ENCODE data around the gene RDH5.
A peak's percentile ranks its signal among the peaks of the same experiment; 100 is the strongest.

The RDH5 gene, protein sequence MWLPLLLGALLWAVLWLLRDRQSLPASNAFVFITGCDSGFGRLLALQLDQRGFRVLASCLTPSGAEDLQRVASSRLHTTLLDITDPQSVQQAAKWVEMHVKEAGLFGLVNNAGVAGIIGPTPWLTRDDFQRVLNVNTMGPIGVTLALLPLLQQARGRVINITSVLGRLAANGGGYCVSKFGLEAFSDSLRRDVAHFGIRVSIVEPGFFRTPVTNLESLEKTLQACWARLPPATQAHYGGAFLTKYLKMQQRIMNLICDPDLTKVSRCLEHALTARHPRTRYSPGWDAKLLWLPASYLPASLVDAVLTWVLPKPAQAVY

DNA sequence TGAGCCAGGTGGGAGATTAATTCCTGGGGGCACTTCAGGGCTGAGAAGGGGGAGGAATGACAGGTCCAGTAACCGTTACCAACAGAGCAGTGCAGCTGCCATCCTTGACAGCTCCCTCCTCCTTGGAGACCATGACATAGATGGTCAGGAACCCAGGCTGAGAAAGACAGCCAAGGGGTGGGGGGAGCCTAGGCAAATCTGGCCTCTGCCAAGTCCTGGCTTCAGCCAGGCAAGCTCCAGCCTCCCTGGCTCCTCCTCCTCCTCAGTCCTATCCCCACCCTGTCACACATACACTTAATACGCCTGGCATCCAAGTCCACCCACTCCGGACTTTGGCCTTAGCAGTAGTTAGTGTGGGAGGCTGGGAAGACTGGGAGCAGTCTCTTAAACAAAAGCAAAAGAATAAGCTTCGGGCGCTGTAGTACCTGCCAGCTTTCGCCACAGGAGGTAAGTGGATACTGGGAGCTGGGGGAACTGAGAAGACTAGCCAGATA lies at the start of gene RDH5:
RDH5 (plus strand) TSS at position 323 of the 494 bp plus-strand sequence. CDS start 792 bp downstream, outside the sequence.
- DNase-seq = peak; percentile 60

DNA sequence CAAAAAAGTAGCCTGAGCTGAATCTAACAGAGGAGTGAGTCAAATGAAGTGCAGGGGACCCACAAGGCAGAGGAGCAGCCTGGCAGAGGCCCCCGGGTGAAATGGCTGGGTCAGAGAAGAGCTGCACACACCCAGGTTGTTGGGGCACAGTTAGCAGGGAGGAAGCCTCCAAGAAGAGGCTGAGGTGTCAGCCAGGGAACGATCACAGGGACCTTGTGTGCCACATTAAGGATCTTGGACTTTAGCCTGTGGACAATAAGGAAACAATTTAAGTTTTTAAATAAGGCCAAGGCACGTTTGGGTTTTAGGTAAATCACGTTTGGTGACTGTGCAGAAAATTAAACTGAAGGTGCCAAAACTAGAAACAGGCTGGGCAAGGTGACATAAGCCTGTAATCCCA lies 48.4 kb upstream of the RDH5 start:
- DNase-seq = no peak

GRCh38 chr12:55673638-55674037 lies 46.6 kb upstream of the RDH5 start:
- DNase-seq = no peak

- DNase-seq = no peak
Measured at GRCh38 chr12:55675666-55676065, 44.5 kb upstream of the RDH5 start.

- DNase-seq = no peak
Measured at GRCh38 chr12:55676707-55677106, 43.5 kb upstream of the RDH5 start.

GRCh38 chr12:55679691-55680090 lies 40.5 kb upstream of the RDH5 start:
- DNase-seq = no peak

- DNase-seq = peak; percentile 80
Measured at GRCh38 chr12:55681142-55682077, 38.8 kb upstream of the RDH5 start.

DNA sequence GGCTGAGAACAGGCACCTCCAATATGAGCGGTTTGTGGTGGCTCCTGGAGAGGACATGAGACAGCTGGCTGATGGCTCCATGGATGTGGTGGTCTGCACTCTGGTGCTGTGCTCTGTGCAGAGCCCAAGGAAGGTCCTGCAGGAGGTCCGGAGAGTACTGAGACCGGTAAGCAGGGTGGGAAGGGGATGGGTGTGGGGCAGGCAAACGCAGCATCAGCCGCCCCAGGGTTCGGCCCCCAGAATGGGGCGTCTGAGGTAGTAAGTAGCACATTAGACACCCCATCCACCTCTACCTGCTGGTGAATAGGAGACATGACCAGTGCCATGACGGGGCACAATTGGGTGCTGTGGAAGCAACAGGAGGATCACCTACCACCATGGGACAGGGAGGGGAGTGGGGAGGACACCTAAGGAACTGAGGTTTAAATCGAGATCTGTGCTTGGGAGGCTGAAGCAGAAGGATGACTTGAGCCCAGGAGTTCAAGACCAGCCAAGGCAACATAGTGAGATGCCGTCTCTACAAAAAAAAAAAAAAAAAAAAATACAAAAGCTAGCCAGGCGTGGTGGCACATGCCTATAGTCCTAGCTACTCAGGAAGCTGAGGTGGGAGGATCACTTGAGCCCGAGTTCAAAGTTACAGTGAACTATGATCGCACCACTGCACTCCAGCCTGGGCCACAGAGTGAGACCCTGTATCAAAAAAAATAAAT lies 38.0 kb upstream of the RDH5 start:
- no peak for DNase-seq

DNA sequence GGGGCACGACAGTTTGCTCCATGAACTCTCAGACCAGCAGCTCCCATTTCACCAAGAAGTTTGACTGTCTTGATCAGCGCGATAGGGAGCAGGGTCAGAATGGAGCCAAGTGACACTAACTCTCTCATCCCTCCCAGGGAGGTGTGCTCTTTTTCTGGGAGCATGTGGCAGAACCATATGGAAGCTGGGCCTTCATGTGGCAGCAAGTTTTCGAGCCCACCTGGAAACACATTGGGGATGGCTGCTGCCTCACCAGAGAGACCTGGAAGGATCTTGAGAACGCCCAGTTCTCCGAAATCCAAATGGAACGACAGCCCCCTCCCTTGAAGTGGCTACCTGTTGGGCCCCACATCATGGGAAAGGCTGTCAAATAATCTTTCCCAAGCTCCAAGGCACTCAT lies 36.5 kb upstream of the RDH5 start:
- DNase-seq = no peak

- DNase-seq = no peak
Measured at GRCh38 chr12:55684761-55685370, 35.3 kb upstream of the RDH5 start.

- DNase-seq = no peak
Measured at GRCh38 chr12:55685671-55686070, 34.5 kb upstream of the RDH5 start.

DNA sequence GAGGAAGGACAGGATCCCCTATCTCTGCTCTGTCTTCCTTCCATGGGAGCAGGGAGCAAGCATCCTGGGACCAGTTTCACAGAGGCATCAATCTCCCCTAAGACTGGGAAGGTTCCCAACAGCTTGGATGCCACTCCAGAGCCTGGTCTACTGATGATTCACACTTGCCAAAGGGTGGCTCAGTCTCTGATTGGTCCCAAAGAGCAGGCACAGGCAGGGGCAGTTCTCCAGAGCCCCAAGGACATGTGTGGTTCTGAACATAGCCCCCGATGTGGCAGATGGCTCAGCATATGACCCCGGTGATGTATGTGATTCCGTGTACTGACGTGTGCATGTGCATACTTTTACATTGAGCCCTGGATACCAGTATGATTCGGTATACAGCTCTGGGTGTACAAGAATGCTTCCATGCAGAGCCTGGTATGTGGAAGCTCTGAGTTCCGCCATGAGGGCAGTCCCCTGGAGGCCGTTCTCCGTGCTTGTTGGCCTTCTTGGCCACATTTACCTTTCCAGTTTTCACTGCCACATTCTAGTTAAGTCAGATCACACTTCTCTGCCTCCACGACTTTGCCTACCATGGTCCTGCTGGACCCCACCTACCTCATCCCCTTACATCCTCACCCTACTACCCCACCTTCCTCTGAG lies 33.7 kb upstream of the RDH5 start:
- DNase-seq = no peak

DNA sequence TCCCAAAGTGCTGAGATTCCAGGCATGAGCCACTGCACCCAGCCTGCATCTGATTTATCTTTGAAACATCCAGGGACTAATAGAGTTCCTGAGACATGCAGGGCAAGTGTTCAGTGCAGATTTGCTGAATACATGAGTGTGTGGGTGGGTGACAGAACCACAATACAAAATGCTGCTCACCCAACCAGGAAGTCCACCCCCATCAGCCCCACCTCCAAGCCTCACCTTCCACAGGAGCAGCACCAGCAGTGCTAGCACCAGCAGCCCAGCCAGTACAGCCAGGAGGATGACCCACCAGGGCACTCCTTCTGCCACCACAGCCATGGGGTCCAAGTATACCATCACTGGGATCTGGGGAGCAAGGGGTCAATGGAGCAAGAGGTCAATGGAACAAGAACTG lies 32.4 kb upstream of the RDH5 start:
- DNase-seq = no peak

GRCh38 chr12:55688716-55689655 lies 31.2 kb upstream of the RDH5 start:
- no peak for DNase-seq

- DNase-seq = no peak
Measured at GRCh38 chr12:55692631-55693322, 27.4 kb upstream of the RDH5 start.

- no peak for DNase-seq
Measured at GRCh38 chr12:55693323-55694187, 26.6 kb upstream of the RDH5 start.

DNA sequence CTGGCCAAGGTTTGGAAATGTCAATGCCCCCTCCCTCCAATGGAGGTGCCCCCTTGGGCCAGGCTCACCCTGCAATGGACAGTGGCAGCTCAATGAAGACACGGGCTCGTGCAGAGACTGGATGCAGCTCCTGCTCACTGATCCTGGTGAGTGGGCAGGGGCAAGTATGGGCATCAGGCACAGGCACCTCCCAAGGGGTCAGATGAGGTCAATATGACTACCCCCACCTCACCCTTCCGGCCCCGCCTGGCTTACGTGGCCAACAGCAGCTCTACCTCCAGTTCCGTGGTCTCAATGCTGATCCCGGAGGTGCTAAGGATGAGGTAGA lies 26.0 kb upstream of the RDH5 start:
- no peak for DNase-seq

GRCh38 chr12:55694651-55695050 lies 25.5 kb upstream of the RDH5 start:
- DNase-seq = no peak

DNA sequence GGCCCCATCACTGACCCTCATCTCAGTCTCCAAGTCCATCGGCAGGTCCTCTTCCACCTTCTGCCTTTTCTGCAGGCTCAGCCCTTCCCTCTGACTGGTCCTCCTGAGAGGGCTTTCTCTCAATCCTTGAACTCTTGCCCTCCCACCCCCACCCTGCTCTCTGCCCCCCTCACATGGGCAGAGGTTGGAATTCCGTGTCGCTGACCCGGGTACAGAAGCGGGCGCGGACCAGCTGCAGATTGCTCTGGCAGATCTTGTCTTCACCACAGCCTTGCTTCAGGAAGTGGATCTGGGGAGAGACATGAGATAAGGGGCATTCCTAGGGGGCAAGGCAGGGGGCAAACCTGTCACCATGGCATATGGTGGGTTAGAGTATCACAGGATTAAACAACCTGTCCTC lies 24.8 kb upstream of the RDH5 start:
- DNase-seq = no peak

- DNase-seq = no peak
Measured at GRCh38 chr12:55696141-55696540, 24.1 kb upstream of the RDH5 start.
